A204.1 (cell line): Measurements from ENCODE around the gene MCAT.

Source experiments
- FAIRE-seq: peaks from 2 replicates; lab custom pipeline; 2012; peaks lifted over from hg19 to GRCh38; lab: Jason Lieb, UNC

MCAT gene

GRCh38 chr22:43142880-43143562 lies at the start of gene MCAT:
MCAT (minus strand) TSS chr22:43143398; CDS start chr22:43143348, 50 bp downstream.
- no peak for FAIRE-seq

- no peak for FAIRE-seq
Measured at GRCh38 chr22:43191831-43192230, 48.6 kb upstream of the MCAT start.

GRCh38 chr22:43188829-43189545 lies 45.8 kb upstream of the MCAT start:
- no peak for FAIRE-seq

- FAIRE-seq = no peak
Measured at GRCh38 chr22:43187171-43188099, 44.2 kb upstream of the MCAT start.

GRCh38 chr22:43186272-43187170 lies 43.3 kb upstream of the MCAT start, which contains the start of gene TTLL12:
TTLL12 (minus strand) TSS chr22:43187134; CDS start chr22:43187069, 65 bp downstream.
- no peak for FAIRE-seq

GRCh38 chr22:43185860-43186261 lies 42.7 kb upstream of the MCAT start:
- no peak for FAIRE-seq

GRCh38 chr22:43183496-43184277 lies 40.5 kb upstream of the MCAT start:
- FAIRE-seq = no peak

GRCh38 chr22:43182726-43183125 lies 39.5 kb upstream of the MCAT start:
- FAIRE-seq = no peak

- no peak for FAIRE-seq
Measured at GRCh38 chr22:43182118-43182517, 38.9 kb upstream of the MCAT start.

GRCh38 chr22:43181321-43182076 lies 38.3 kb upstream of the MCAT start:
- no peak for FAIRE-seq

GRCh38 chr22:43180670-43181069 lies 37.5 kb upstream of the MCAT start:
- FAIRE-seq = no peak

- FAIRE-seq = no peak
Measured at GRCh38 chr22:43179911-43180195, 36.7 kb upstream of the MCAT start.

- no peak for FAIRE-seq
Measured at GRCh38 chr22:43179146-43179910, 36.1 kb upstream of the MCAT start.

- FAIRE-seq = no peak
Measured at GRCh38 chr22:43177479-43177878, 34.3 kb upstream of the MCAT start.

GRCh38 chr22:43176090-43176489 lies 32.9 kb upstream of the MCAT start:
- no peak for FAIRE-seq

- FAIRE-seq = no peak
Measured at GRCh38 chr22:43174941-43175531, 31.8 kb upstream of the MCAT start.

GRCh38 chr22:43173976-43174720 lies 30.9 kb upstream of the MCAT start:
- no peak for FAIRE-seq

GRCh38 chr22:43173566-43173965 lies 30.4 kb upstream of the MCAT start:
- no peak for FAIRE-seq
